Activated T-cell treated with anti-CD3 and anti-CD28 coated beads for 1 hour (primary cell): ENCODE data around the gene CYBRD1.
"Not testable (repeated sequence)": the region's sequence is repeated elsewhere in the genome, so short reads cannot be mapped to it uniquely, and the experiment has no call there.

Experiments
- DNase-seq: peaks from one replicate; pipeline ENCODE4 v3.0.0-alpha.2; 2020; ENCODE audit warnings: low read depth

CYBRD1 gene

DNA sequence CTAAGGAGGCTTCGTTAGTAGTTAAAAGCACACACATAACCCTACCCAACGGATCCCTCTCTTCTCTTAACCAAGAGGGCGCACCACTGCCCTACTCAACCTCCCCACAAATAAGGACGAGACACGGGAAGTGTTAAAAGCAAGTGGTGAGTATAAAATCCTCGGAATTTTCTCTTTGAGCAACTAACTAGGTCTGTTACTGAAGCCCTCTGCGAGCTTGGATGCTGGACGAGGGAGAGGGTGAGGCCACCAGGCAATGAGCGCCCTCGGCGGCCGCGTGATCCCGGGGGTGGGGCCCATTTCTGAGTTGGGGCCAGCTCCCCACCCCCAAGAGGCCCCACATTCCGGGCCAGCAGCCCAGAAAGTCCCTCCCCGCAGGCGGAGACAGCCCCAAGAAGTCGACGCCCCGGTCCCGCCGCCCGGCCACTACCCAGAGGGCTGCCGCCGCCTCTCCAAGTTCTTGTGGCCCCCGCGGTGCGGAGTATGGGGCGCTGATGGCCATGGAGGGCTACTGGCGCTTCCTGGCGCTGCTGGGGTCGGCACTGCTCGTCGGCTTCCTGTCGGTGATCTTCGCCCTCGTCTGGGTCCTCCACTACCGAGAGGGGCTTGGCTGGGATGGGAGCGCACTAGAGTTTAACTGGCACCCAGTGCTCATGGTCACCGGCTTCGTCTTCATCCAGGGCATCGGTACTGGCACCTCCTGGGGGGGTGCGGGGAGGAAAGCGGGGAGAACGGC, at the start of gene CYBRD1:
CYBRD1 (plus strand) TSS at position 423 of the 736 bp plus-strand sequence; CDS start at position 495, 72 bp downstream.
- DNase-seq, result no peak

- no peak for DNase-seq
Observed at GRCh38 chr2:171475979-171476378, 46.3 kb upstream of the CYBRD1 start.

DNA sequence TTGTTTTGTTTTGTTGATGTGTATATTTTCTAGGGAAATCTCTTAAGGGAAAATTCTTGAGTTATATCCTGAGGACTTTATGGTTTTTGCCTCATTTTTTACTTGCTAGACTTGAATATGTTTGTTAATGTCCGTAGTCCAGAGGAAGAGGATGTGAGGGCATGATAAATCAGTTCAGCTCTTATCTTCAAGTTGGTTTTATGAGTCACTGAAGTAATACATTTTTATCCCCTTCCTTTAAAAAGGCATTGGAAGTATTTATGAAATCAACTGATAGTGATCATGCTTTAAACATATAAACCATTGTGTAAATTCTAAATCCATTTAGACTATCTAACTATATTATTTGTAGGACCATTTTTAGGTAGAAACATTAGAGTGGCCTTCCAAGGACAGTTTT, 43.9 kb upstream of the CYBRD1 start:
- no peak for DNase-seq

- no peak for DNase-seq
Observed at GRCh38 chr2:171479154-171479814, 43.0 kb upstream of the CYBRD1 start.

- no peak for DNase-seq
Observed at GRCh38 chr2:171480908-171481307, 41.4 kb upstream of the CYBRD1 start.

- no peak for DNase-seq
Observed at GRCh38 chr2:171482308-171482707, 40.0 kb upstream of the CYBRD1 start.

GRCh38 chr2:171482877-171483276, 39.4 kb upstream of the CYBRD1 start:
- no peak for DNase-seq

DNA sequence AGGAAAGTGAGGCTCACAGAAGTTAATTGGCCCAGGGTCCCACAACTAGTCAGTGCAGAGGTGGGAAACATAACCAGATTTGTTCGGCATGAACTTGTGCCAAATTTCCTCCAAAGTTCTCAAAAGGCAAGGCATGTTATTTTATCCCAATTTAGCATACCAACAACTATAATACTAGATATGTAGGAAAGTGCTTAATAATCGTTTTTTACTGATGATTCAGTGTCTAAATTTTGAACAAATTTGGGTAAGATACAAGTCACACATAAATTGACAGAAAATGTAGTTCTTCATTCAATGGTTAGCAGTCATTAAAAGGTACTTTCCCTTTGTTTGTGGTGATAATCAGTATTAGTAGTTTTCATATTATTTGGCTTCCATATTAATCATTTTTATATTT, 38.5 kb upstream of the CYBRD1 start:
- no peak for DNase-seq

DNA sequence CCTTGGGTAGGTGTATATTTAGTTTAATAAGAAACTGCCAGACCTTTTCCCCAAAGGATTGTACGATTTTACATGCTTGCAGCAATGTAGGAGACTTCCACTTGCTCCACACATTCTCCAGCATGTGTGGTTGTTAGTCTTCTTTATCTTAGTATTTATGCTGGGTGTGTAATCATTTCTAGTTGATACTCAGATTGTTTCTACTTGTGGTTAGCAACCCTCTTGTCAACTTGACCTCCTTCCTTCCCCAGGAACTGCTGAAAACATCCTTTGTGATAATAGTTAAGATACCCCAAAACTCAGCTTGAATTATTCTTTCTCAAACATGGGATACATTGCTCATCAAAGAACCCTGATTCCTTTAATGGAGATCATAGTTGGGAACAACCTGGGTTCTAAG, 37.2 kb upstream of the CYBRD1 start:
- no peak for DNase-seq

- DNase-seq, result no peak
Observed at GRCh38 chr2:171487201-171487600, 35.1 kb upstream of the CYBRD1 start.

GRCh38 chr2:171487803-171488259, 34.4 kb upstream of the CYBRD1 start:
- DNase-seq, result no peak

DNA sequence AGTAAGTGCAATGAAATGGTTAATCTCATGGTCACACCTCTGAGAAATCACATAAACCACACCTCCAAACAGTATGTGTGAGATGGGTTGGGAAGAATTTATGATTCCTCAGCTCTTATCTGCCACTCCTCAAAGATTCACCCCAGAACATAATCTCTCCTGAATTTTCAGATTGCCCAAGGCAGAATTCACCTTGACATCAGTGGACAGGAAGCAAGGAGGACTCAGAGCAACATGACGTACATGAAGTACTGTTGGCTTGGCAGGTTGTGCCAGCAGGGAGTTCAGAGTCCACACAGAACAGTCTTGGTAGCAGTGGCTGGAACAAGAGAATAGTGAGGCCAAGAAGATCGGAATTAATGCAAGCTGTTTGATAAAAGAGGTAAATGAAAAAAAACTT, 31.7 kb upstream of the CYBRD1 start:
- DNase-seq, result no peak

- no peak for DNase-seq
Observed at GRCh38 chr2:171491292-171491691, 31.0 kb upstream of the CYBRD1 start.

GRCh38 chr2:171492664-171493063, 29.6 kb upstream of the CYBRD1 start:
- DNase-seq, result no peak

DNA sequence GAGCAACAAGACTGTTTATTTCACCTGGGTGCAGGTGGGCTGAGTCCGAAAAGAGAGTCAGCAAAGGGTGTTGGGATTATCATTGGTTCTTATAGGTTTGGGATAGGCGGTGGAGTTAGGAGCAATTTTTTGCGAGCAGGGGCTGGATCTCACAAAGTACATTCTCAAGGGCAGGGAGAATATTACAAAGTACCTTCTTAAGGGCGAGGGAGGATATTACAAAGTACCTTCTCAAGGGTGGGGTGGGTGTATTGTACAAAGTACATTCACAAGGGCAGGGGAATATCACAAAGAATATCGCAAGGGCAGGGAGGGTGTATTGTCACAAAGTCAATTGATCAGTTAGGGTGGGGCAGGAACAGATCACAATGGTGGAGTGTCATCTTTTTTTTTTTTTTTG, 24.6 kb upstream of the CYBRD1 start:
- DNase-seq, result not testable (repeated sequence)

GRCh38 chr2:171505374-171505773, 16.9 kb upstream of the CYBRD1 start:
- DNase-seq, result no peak

GRCh38 chr2:171509945-171510731, 12.1 kb upstream of the CYBRD1 start:
- no peak for DNase-seq

DNA sequence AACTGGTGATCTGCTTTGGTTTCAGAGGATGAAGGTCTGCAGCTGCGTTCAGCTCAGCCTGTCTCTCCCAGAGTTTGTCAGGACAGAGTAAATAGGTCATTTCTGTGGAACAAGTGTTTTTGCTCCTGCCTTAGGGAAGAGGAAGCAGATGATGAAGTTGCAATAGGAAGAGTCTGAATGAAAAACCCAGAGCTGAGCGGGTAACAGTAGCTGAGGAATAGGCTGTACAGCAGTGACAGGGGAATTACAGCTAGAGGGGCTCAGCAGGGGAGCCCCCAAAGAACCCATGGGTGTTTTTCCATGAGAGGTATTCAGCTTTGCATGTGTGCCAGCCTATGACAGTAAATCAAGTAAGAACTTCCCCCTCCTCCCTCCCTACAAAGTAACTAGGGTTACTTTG, 10.3 kb upstream of the CYBRD1 start:
- DNase-seq, result no peak

GRCh38 chr2:171512683-171513195, 9.5 kb upstream of the CYBRD1 start:
- DNase-seq, result no peak

- DNase-seq, result no peak
Observed at GRCh38 chr2:171513719-171514160, 8.5 kb upstream of the CYBRD1 start.

DNA sequence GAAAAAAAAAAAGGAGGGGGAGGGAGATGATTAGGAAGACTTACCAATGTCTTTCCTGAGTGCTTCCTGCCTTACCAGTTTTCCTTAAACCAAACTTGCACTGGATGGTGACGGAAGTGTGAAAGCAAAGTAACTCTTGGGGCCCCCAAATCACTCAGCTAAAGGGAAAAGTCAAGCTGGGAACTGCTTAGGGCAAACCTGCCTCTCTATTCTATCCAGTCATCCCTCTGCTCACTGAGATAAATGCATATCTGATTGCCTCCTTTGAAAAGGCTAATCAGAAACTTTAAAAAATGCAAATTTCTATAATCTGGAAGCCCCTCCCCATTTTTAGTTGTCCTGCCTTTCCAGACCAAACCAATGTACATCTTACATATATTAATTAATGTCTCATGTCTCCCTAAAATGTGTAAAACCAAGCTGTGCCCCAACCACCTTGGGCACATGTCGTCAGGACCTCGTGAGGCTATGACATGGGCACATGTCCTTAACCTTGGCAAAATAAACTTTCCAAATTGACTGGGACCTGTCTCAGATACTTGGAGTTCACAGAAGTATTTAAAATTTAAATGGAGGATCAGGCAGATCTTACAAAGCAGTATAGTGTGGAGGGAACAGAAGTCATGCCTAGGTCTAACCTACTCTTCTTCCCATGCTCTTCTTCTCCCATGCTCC, 7.2 kb upstream of the CYBRD1 start:
- no peak for DNase-seq
